CD1c-positive myeloid dendritic cell (primary cell): ENCODE results near the gene FAM153A.
"Not testable (repeated sequence)": the region's sequence is repeated elsewhere in the genome, so short reads cannot be mapped to it uniquely, and the experiment has no call there.

Experiments
- DNase-seq: peaks from one replicate; pipeline ENCODE4 v3.0.0-alpha.2; 2016; ENCODE audit errors: extremely low spot score

Gene FAM153A

DNA sequence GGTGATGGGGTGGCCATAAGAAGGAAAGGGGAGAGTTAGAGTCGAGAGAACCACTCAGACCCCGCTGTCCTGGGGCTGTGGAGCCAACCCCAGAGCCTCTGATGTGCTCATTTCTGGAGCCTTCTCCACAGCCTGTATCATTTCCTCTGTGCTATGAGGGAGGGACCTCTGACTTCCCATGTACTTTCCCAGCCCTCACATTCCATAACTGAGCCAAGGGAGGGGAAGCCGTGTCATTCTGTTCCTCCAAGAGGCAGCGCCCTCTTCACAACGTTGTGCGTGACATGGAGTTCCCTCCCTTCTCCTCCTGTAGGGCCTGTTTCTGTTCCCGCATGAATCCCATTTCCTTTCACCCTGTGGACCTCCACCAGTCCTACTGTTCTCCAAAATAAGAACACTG is 57.8 kb downstream of the FAM153A start:
- DNase-seq: not testable (repeated sequence)

DNA sequence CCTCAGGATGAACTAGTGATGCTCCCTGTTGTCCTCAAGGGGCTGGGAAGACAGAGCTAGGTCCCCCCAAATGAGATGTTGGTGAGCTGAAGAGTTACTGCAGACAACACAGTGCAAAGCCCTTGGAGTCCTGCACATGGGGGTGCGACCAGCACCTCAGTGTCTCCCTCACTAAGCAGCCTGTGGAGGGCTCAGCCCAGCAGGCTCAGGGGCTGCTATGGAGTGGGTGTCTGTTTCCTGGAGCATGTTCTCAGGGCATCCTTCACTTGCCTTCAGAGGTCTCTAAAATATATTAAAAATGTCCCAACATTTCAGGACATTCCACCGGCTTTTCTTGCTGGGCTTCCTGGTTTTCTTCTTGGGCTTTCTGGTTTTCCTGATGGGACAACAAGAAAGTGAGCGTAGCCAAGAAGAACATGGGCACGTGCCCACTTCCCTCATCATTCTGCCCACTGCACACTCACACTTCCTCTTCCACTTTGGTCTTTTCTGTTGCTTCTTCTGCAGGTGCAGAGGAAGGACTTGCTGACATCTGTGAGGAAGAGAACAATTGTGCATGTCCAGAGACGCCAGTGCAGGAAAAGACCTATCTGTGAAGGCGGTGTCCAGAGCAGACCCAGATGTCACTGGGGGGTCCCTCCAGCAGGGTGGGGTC is 58.7 kb downstream of the FAM153A start:
- DNase-seq: not testable (repeated sequence)

DNA sequence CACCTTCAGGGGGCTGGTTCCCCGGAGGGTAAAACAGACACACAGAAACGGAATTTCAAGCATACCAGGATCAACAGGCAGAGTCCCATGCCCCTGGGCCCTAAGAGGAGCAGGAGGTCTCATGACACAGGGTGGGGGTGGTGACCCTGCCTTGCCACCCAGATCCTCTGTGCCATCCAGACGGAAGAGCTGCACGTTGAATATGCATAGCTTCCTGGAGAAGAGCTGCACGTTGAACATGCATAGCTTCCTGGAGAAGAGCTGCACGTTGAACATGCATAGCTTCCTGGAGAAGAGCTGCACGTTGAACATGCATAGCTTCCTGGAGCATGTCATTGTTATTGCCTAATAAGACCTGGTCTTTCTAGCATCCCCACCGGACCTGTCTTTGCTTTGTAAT is 59.9 kb downstream of the FAM153A start:
- DNase-seq: not testable (repeated sequence)

DNA sequence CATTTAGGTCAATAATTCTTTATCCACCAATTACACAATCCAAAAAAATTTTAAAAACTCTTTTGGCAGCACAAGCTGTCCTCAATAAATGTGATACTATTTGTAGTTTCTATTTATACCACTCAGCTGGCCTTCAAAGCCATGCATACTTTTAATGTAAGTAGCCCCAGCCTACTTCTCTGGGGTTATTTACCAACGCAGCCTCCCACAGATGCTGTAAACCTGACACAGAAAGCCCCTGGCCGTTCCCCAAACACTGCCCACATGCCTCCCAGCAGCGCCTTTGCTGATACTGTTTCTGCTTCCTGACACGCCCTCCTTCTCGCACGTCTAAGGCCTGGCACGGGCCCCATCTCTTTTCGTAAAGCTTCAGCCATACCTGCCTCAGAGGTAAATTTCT is 62.7 kb downstream of the FAM153A start:
- not testable (repeated sequence) for DNase-seq

DNA sequence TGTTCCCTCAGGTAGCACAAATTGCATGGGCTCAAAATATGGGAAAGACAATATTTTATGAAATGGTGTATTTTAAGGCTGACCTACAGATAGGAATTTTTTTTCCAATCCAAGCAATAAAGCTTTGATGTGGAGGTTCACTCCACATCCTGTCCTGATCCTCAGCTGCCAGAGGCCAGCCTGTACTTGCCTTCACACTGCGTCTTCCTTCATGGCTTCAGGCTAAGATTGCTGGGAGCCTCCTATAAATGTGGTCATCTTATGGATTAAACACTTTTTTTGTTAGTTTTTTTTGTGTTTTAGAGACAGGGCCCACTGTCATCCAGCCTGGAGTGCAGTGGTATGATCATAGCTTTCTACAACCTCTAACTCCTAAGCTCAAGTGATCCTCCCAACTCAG is 67.3 kb downstream of the FAM153A start:
- not testable (repeated sequence) for DNase-seq

DNA sequence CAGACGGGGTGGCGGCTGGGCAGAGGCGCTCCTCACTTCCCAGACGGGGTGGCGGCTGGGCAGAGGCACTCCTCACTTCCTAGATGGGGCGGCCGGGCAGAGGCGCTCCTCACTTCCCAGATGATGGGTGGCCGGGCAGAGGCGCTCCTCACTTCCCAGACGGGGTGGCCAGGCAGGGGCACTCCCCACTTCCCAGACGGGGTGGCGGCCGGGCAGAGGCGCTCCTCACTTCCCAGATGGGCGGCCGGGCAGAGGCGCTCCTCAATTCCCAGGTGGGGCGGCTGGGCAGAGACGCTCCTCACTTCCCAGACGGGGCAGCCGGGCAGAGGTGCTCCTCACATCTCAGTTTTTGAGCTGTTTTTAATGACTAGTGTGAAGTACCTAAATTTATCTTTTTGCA is 86.6 kb downstream of the FAM153A start:
- DNase-seq: not testable (repeated sequence)

DNA sequence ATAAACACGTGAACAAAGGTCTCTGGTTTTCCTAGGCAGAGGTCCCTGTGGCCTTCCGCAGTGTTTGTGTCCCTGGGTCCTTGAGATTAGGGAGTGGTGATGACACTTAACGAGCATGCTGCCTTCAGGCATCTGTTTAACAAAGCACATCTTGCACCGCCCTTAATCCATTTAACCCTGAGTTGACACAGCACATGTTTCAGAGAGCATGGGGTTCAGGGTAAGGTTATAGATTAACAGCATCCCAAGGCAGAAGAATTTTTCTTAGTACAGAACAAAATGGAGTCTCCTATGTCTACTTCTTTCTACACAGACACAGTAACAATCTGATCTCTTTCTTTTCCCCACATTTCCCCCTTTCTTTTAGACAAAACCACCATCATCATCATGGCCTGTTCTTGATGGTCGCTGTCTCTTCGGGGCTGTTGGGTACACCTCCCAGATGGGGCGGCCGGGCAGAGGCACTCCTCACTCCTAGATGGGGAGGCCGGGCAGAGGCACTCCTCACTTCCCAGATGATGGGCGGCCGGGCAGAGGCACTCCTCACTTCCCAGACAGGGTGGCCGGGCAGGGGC is 87.3 kb downstream of the FAM153A start:
- not testable (repeated sequence) for DNase-seq

DNA sequence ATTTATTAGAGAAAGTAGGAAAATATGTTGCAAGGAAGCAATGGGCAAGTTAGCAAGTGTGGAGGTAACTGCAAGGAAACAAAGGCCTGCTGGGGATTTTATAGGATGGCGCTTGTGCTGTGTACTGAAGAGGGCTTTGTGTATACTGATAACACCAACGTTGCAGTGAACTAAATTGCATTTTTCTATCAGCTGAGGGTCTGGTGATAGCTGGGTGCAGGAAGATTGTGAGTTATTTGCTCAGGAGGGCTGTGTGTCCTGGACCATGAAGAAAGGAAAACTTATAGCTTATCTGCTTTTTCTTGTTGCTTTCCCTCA is 88.2 kb downstream of the FAM153A start:
- DNase-seq: not testable (repeated sequence)

DNA sequence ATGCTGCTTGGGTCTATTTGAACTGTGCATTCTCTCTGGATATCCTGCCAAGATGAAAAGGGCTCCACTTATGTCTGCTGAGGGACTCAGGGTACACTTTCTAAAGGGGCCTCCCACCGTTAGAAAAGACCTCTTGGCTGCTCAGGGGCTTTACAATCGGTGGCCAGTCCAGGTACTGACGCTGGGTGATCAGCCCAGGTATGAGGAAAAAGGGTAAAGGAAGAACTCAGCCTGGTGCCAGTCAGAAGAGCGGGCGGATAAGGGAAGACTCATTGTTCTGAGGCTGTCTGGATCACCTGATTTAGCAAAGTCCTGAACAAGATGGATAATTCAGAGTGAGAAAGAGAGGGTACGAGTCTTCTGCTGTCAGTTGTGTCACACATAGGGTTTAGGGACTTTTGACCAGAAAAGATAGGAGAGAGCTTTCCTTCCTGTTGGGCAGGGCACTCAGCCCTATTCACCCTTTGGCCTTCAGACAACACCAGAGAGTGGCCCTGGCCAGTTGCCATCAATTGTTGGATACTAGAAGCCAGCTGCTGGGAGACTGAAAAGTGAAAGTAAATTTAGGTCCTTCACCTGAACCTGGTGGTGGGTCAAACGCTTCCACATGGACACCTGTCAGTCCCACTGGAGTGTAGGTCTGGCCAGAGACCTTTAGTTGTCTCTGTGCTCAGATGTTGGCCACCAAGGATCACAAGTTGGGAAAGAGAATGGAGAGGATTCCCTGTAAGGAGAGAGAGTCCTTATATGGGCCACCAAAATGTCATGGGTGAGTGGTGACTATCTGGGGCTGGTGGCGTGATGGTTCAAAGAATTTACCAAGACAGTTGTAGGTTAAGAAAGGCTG is 88.8 kb downstream of the FAM153A start:
- not testable (repeated sequence) for DNase-seq

DNA sequence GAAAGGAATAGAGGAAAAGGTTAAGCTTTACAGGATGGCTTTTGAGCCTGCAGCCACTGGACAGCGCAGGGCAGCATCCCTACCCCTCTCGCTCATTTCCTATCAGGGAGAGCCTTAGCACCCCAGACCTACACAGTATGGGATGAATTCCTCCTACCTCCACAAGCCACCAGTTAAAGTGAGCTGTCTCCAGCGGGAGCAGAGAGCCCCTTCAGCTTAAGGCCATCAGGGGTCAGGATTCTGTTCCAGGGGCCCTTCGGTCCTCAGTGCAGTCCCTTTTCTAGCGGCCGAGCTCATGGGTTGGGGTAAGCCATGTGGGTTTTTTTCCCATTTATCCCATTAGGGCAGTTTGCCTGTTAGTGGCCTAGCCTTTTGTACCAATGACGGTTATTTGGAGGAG is 89.7 kb downstream of the FAM153A start:
- not testable (repeated sequence) for DNase-seq

DNA sequence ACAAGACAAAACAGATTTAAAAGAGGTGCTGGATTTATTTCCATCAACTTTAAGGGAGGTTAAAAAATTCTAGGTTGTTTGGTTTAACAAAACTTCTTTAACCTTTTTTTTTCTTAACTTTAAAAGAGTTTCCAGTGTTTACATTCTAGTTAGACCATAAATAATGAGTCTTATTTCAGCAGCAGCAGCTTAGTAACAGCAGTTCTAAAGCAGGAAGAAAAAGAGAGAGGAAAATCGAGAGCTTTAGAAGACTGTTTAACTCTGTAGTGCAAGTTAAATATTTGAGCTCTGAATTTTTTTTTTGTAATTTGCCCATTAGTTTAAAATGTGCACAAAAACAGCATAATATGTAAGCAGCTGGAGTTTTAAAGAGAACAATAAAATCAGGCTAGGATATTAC is 90.2 kb downstream of the FAM153A start:
- not testable (repeated sequence) for DNase-seq

DNA sequence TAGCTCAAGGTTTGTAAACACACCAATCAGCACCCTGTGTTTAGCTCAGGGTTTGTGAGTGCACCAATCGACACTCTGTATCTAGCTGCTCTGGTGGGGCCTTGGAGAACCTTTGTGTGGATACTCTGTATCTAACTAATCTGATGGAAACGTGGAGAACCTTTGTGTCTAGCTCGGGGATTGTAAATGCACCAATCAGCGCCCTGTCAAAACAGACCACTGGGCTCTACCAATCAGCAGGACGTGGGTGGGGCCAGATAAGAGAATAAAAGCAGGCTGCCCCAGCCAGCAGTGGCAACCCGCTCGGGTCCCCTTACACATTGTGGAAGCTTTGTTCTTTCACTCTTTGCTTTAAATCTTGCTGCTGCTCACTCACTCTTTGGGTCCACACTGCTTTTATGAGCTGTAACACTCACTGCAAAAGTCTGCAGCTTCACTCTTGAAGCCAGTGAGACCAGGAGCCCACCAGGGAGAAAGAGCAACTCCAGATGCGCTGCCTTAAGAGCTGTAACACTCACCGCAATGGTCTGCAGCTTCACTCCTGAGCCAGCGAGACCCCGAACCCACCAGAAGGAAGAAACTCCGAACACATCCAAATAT is 93.6 kb downstream of the FAM153A start:
- not testable (repeated sequence) for DNase-seq

DNA sequence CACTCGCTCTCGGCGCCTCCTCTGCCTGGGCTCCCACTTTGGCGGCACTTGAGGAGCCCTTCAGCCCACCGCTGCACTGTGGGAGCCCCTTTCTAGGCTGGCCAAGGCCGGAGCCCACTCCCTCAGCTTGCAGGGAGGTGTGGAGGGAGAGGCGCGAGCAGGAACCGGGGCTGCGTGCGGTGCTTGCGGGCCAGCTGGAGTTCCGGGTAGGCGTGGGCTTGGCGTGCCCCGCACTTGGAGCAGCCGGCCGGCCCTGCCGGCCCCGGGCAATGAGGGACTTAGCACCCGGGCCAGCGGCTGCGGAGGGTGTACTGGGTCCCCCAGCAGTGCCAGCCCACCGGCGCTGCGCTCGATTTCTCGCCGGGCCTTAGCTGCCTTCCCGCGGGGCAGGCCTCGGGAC is 94.6 kb downstream of the FAM153A start:
- not testable (repeated sequence) for DNase-seq

DNA sequence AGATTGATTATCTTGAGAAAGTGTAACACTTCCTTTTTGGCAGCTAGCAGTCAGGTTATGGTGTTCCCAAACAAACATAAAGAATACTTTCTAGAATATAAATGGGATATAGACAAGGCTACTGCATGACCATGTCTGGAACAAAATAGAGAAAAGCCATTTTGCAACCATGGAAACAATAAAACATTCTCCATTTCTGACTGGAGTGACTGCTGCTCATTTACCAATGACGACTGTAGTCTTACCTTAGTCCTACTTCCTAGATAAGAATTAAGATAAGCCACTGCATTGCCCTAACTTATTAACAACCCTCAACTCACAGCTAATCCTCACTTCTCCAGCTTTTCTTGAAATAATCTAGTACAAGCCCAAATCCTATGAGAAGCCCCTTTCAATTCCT is 100.8 kb downstream of the FAM153A start:
- not testable (repeated sequence) for DNase-seq
